22Rv1 (cell line): ENCODE results near the gene BEGAIN.

Experiments
- CTCF ChIP-seq: fragments of 450-650 bp; IDR thresholded peaks from 2 replicates; pipeline ENCODE4 v1.5.1; 2017; ENCODE audit warnings: mild to moderate bottlenecking
- ZFX ChIP-seq: fragments of 450-650 bp; IDR thresholded peaks from 2 replicates; pipeline ENCODE4 v1.6.1; 2017; ENCODE audit warnings: antibody characterized with exemption, borderline replicate concordance

DNA sequence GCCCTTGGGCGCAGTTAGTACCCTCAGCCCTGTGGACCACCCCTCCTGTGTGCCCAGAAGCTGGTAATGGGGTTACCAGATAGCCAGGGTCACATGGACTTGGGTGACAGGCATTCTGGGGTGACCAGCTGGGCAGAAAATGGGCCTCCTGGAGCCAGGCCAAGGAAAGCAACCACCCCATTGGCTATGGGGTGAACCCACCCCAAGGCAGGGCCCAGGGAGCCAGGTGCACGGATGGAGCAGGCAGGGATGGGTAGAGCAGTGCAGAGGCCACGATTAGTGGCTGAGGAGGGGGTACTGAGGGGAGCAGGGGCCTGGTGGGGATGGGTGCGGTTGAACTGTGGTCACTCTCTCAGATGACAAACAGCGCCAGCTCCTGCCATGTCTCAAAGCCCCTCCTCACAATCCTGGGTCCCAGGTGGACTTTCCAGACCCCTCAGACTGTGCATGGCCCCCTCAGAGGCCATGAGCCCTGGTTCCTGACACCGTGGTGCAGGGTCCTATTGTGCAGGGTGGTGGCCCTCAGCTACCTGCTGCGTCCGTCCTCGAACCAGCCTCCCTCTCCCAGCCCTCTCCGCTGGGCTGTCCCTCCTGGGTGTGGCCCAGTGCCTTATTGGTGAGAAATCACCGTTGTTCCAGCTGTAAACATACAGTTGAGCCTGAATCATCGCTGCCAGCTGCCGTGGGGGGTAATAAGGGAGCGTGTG lies 23.4 kb upstream of the BEGAIN start:
- no peak for TF ChIP-seq CTCF
- TF ChIP-seq ZFX, result no peak
